Keratinocyte (primary cell): ENCODE results near the gene ECI2. TPM values are rescaled to one million over a fixed set of nuclear protein-coding genes. Genes with fewer than 3 reads are reported as not detected.

Experiments
- DNase-seq: peaks from one replicate; pipeline ENCODE4 v3.0.0-alpha.2; 2011; ENCODE audit warnings: low read depth, missing footprints, low spot score
- FAIRE-seq: peaks from 2 replicates; lab custom pipeline; 2011; peaks lifted over from hg19 to GRCh38; lab: Jason Lieb, UNC
- H2AFZ ChIP-seq: 2 replicates; pipeline ENCODE4 v1.6.0; 2012; ENCODE audit warnings: low read length, control low read depth, inconsistent platforms; ENCODE audit not compliant: control insufficient read depth
- H3K27ac ChIP-seq: 2 replicates; pipeline ENCODE4 v1.5.1; 2011; ENCODE audit warnings: low read length; ENCODE audit not compliant: control insufficient read depth, insufficient read depth
- H3K27me3 ChIP-seq: 3 replicates; pipeline ENCODE4 v1.6.0; 2011; ENCODE audit warnings: low read length; ENCODE audit not compliant: control insufficient read depth, insufficient read depth; ENCODE audit errors: extremely low read depth
- H3K36me3 ChIP-seq, 2 experiments: 2 replicates in 1 of 2; 3 replicates in 1 of 2; pipeline ENCODE4 v1.5.1; 2011; ENCODE audit warnings: low read length in 2 of 2, mild to moderate bottlenecking in 1 of 2; ENCODE audit not compliant: control insufficient read depth in 2 of 2, insufficient read depth in 2 of 2; ENCODE audit errors: extremely low read depth in 1 of 2
- H3K4me1 ChIP-seq: 3 replicates; pipeline ENCODE4 v1.5.1; 2011; ENCODE audit warnings: low read length; ENCODE audit not compliant: control insufficient read depth, insufficient read depth; ENCODE audit errors: extremely low read depth
- H3K4me2 ChIP-seq: 3 replicates; pipeline ENCODE4 v1.6.0; 2011; ENCODE audit warnings: low read depth, low read length; ENCODE audit not compliant: control insufficient read depth, insufficient read depth; ENCODE audit errors: extremely low read depth
- H3K4me3 ChIP-seq, 3 experiments: fragments of 200-600 bp in 1 of 3; sonication (generic) in 1 of 3; 2 replicates in 2 of 3; 3 replicates in 1 of 3; pipeline ENCODE4 v1.5.1; 2011 to 2016; ENCODE audit warnings: low read length in 3 of 3, mild to moderate bottlenecking in 3 of 3, control low read depth in 2 of 3, inconsistent platforms in 1 of 3, low read depth in 1 of 3, mixed read lengths in 1 of 3, mixed run types in 1 of 3, moderate library complexity in 1 of 3; ENCODE audit not compliant: control insufficient read depth in 2 of 3, insufficient read depth in 2 of 3; ENCODE audit errors: extremely low read depth in 1 of 3
- H3K79me2 ChIP-seq: 2 replicates; pipeline ENCODE4 v1.6.0; 2012; ENCODE audit warnings: low read length; ENCODE audit not compliant: control insufficient read depth, insufficient read depth
- H3K9ac ChIP-seq: 3 replicates; pipeline ENCODE4 v1.6.0; 2011; ENCODE audit warnings: low read length; ENCODE audit not compliant: control insufficient read depth, insufficient read depth; ENCODE audit errors: extremely low read depth
- H3K9me1 ChIP-seq: 3 replicates; pipeline ENCODE4 v1.6.0; 2011; ENCODE audit warnings: low read length; ENCODE audit not compliant: control insufficient read depth, insufficient read depth; ENCODE audit errors: extremely low read depth
- H3K9me3 ChIP-seq: 2 replicates; pipeline ENCODE4 v1.5.1; 2012; ENCODE audit warnings: low read depth, low read length; ENCODE audit not compliant: control insufficient read depth
- H4K20me1 ChIP-seq: 3 replicates; pipeline ENCODE4 v1.6.0; 2011; ENCODE audit warnings: low read length; ENCODE audit not compliant: control insufficient read depth, insufficient read depth; ENCODE audit errors: extremely low read depth
- EZH2 ChIP-seq: IDR thresholded peaks from one replicate; pipeline ENCODE4 v1.6.1; 2012; ENCODE audit warnings: inconsistent platforms, mild to moderate bottlenecking, low read length, moderate library complexity
- dilution Hi-C: fragments of 300-500 bp; cut with MboI; formaldehyde crosslinking; loops from one replicate; pipeline ENCODE4 v1.7.0; 2020; ENCODE audit warnings: low sequenced_read_pairs; ENCODE audit not compliant: extremely low pct_ligation_motif_present
- polyA plus RNA-seq, 5 experiments: library from polyadenylated mRNA; depleted of rRNA in 3 of 5; stranded (reverse) in 3 of 5; stranded (forward) in 1 of 5; unstranded in 1 of 5; fragments of >200 nt; gene quantifications; 1 replicate in 1 of 5; 2 replicates in 3 of 5; 3 replicates in 1 of 5; pipeline versions ENCODE4 v1.2.1 to v1.2.3, GENCODE V29; 2011 to 2012; ENCODE audit warnings: missing spikeins in 2 of 5, low read depth in 1 of 5, low replicate concordance in 1 of 5
- TF ChIP-seq, protein P1 (sequence below), 3 experiments: IDR thresholded peaks in 1 of 3; conservative IDR thresholded peaks in 1 of 3; optimal IDR thresholded peaks in 1 of 3; 2 replicates in 2 of 3; 3 replicates in 1 of 3; pipeline versions ENCODE3 to v1.5.1; 2011; ENCODE audit warnings: low read length in 3 of 3, mild to moderate bottlenecking in 3 of 3, moderate library complexity in 2 of 3, control low read depth in 1 of 3, inconsistent platforms in 1 of 3; ENCODE audit not compliant: insufficient read depth in 2 of 3; ENCODE audit errors: extremely low read depth in 1 of 3

Gene ECI2
- polyA plus RNA-seq, 1 donor (not counting 4 experiments of a cell fraction or from before 2014, with no cell fraction given), result 41.6 TPM

DNA sequence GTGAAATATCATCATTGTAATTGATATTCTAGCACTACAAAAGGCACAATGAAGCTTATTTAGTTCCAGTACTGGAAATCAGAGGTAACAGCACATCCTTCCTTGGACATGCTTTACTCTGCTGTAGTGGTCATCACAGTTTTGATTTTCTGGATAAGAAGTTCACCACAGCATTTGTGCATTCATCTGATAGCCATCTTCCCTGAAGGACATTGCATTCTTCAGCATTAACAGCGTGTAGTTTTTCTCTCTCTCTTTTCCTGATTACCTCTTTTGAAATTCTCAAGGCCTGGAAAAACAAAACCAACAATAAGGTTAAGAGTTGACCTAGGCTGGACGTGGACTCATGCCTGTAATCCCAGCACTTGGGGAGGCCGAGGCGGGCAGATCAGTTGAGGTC is 19.6 kb downstream of the ECI2 start:
- H2AFZ ChIP-seq, result no peak overlapping the region
- no peak overlapping the region for H3K27ac ChIP-seq
- H3K27me3 ChIP-seq, result no peaks in the 10 kb centered on the region
- dilution Hi-C loops, result no loop called here
- no peaks in the 10 kb centered on the region for H3K79me2 ChIP-seq
- no peaks in the 10 kb centered on the region for H3K4me1 ChIP-seq
- TF ChIP-seq EZH2, result no peak
- TF ChIP-seq, protein P1, sequence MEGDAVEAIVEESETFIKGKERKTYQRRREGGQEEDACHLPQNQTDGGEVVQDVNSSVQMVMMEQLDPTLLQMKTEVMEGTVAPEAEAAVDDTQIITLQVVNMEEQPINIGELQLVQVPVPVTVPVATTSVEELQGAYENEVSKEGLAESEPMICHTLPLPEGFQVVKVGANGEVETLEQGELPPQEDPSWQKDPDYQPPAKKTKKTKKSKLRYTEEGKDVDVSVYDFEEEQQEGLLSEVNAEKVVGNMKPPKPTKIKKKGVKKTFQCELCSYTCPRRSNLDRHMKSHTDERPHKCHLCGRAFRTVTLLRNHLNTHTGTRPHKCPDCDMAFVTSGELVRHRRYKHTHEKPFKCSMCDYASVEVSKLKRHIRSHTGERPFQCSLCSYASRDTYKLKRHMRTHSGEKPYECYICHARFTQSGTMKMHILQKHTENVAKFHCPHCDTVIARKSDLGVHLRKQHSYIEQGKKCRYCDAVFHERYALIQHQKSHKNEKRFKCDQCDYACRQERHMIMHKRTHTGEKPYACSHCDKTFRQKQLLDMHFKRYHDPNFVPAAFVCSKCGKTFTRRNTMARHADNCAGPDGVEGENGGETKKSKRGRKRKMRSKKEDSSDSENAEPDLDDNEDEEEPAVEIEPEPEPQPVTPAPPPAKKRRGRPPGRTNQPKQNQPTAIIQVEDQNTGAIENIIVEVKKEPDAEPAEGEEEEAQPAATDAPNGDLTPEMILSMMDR (optimal IDR thresholded peaks at IDR 0.05 in 1 of 3, IDR thresholded peaks at IDR 0.05 in 1 of 3, conservative IDR thresholded peaks at IDR 0.05 in 1 of 3; ENCODE audit: extremely low read depth in 1 of 3, insufficient read depth in 2 of 3, low read length in 3 of 3), result no peak
- H3K36me3 ChIP-seq, result peaks cover 6 to 9% of the 10 kb centered on the region in 2 experiments
- H4K20me1 ChIP-seq, result no peaks in the 10 kb centered on the region
- H3K4me2 ChIP-seq, result no peak overlapping the region
- H3K9me3 ChIP-seq, result no peaks in the 10 kb centered on the region
- no peaks in the 10 kb centered on the region for H3K9me1 ChIP-seq
- H3K9ac ChIP-seq, result no peak overlapping the region
- no peak for FAIRE-seq
- H3K4me3 ChIP-seq, result no peak overlapping the region
- DNase-seq, result no peak

DNA sequence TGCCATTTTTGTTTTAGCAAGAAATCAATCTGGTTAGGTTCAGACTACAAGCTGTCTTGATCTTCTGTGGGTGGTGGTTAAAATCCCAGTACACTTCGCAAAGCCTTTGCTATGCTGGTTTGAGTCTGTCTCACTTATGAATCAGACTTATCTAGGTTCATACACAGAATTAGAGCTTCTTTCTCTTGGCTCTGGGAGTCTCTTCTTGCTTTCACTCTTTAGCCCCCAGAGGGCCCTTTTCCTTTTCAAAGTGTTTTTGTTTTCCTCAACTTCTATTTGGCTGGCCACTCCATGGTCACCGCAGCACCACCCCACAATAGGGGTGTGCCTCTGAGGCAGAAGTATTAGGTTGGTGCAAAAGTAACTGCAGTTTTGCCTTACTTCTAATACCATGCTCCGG is 21.3 kb downstream of the ECI2 start:
- H3K79me2 ChIP-seq, result no peaks in the 10 kb centered on the region
- no peak for TF ChIP-seq EZH2
- TF ChIP-seq, protein P1 (optimal IDR thresholded peaks at IDR 0.05 in 1 of 3, IDR thresholded peaks at IDR 0.05 in 1 of 3, conservative IDR thresholded peaks at IDR 0.05 in 1 of 3; ENCODE audit: extremely low read depth in 1 of 3, insufficient read depth in 2 of 3, low read length in 3 of 3), result no peak
- DNase-seq, result no peak

More for the DNA sequence above, 21.3 kb downstream of the ECI2 start:
- Histone ChIP-seq H4K20me1 (no peaks in the 10 kb centered on the region), H2AFZ (no peak overlapping the region), H3K4me2 (no peak overlapping the region), H3K27ac (no peak overlapping the region), H3K4me1 (no peaks in the 10 kb centered on the region), H3K9me3 (no peaks in the 10 kb centered on the region), H3K36me3 (peaks cover 0 to 7% of the 10 kb centered on the region in 2 experiments), H3K9me1 (no peaks in the 10 kb centered on the region), H3K9ac (no peak overlapping the region), H3K27me3 (no peaks in the 10 kb centered on the region), H3K4me3 (no peak overlapping the region)
- dilution Hi-C loops, result no loop called here
- FAIRE-seq, result no peak
